ENCODE data around the gene GIPR. TPM values are rescaled to one million over a fixed set of nuclear protein-coding genes. Genes with fewer than 3 reads are reported as not detected.

The GIPR gene
- total and polyA plus RNA-seq, 2 of the 13 experiments (the other 11 are each of a cell fraction or from before 2014, with no cell fraction given): 0.15 to 1.2 TPM

- TF ChIP-seq ZNF513 (CRISPR knock-in tag; conservative IDR thresholded peaks at IDR 0.05): no peak
- no peak for TF ChIP-seq ARNT (IDR thresholded peaks at IDR 0.05)
- no peak for TF ChIP-seq ZMAT3 (CRISPR knock-in tag; conservative IDR thresholded peaks at IDR 0.05)
- no peak for TF ChIP-seq KLF12 (CRISPR knock-in tag; IDR thresholded peaks at IDR 0.05; ENCODE audit: borderline replicate concordance)
- TF ChIP-seq ZNF572 (CRISPR knock-in tag; IDR thresholded peaks at IDR 0.05): no peak
- peak; percentile 73; the same call in 1 of the 2 replicates for TF ChIP-seq ZC3H13 (CRISPR knock-in tag; IDR thresholded peaks at IDR 0.05)
- peak; percentile 63; the same call in 1 of the 2 replicates for TF ChIP-seq ZNF510 (CRISPR knock-in tag; IDR thresholded peaks at IDR 0.05; ENCODE audit: low read depth)
- no peak for TF ChIP-seq ATRX (CRISPR knock-in tag; IDR thresholded peaks at IDR 0.05; ENCODE audit: borderline replicate concordance)
- TF ChIP-seq POGZ (CRISPR knock-in tag; IDR thresholded peaks at IDR 0.05): peak; percentile 37; the same call in 1 of the 2 replicates
- TF ChIP-seq CC2D1A (CRISPR knock-in tag; IDR thresholded peaks at IDR 0.05): no peak
- peak; percentile 71; the same call in 1 of the 2 replicates for TF ChIP-seq KDM2A (CRISPR knock-in tag; IDR thresholded peaks at IDR 0.05; ENCODE audit: borderline replicate concordance, low read depth)
- TF ChIP-seq ZNF629 (CRISPR knock-in tag; conservative IDR thresholded peaks at IDR 0.05): no peak
- TF ChIP-seq ZNF232 (CRISPR knock-in tag; IDR thresholded peaks at IDR 0.05; ENCODE audit: borderline replicate concordance): no peak
- no peak for TF ChIP-seq CBX2 (IDR thresholded peaks at IDR 0.05; ENCODE audit: low read depth, low read length)
- no peak for TF ChIP-seq CBX2 (CRISPR knock-in tag; IDR thresholded peaks at IDR 0.05; ENCODE audit: low read depth)
These were observed 62.6 kb downstream of the GIPR start, which contains the start of gene FBXO46 (continued) for GRCh38 chr19:45730368-45731288.

MicroRNA genes within 50 kb of the gene (microRNA counts, 767-probe panel; counts per million panel counts)
- not detected for microRNA hsa-miR-330-3p
- microRNA hsa-miR-330-5p: not detected
- microRNA hsa-miR-642a-5p: not detected
- microRNA hsa-miR-642b-3p: not detected

Small RNAs within 50 kb of the gene (microRNA-seq; reads per million reads assigned to microRNA genes)
- gene MIR330 (113 reads per million, percentile 74 among the genes with 10 or more reads in this experiment), gene MIR642A (not detected), gene MIR642B (not detected)

Small RNAs within 50 kb of the gene (small RNA-seq; reads per million reads assigned to genes)
- 0.51 to 41.6 (median 5.5) reads per million in 3 experiments for gene MIR642A (ENCODE audit: insufficient read depth in 2 of 3, insufficient read length in 3 of 3, low read depth in 2 of 3, low replicate concordance in 1 of 3)
- gene RN7SL836P (ENCODE audit: insufficient read depth in 2 of 3, insufficient read length in 3 of 3, low read depth in 2 of 3, low replicate concordance in 1 of 3): 0 reads per million in 3 experiments

Other genes with a start within 250 kb of the GIPR start
- gene ERCC1, start 244.3 kb upstream of the GIPR start, total RNA-seq (2016; rRNA removed; fragmentation: Illumina TruSeq; extraction: Trizol): 39.3 and 40.0 TPM in 2 replicates
- 66.4 and 76.6 TPM in 2 replicates for gene ERCC1, start 244.3 kb upstream of the GIPR start, polyA plus RNA-seq (2011; rRNA removed)
- 0.21 and 6.0 TPM in 2 replicates for gene FOSB, start 200.2 kb upstream of the GIPR start, total RNA-seq (2016; rRNA removed; fragmentation: Illumina TruSeq; extraction: Trizol)
- gene FOSB, start 200.2 kb upstream of the GIPR start, polyA plus RNA-seq (2011; rRNA removed): 2.8 TPM in 2 replicates
- gene RTN2, start 171.2 kb upstream of the GIPR start, total RNA-seq (2016; rRNA removed; fragmentation: Illumina TruSeq; extraction: Trizol): 2.1 and 2.9 TPM in 2 replicates
- gene RTN2, start 171.2 kb upstream of the GIPR start, polyA plus RNA-seq (2011; rRNA removed): 17.1 and 18.0 TPM in 2 replicates
- gene PPM1N, start 169.8 kb upstream of the GIPR start, total RNA-seq (2016; rRNA removed; fragmentation: Illumina TruSeq; extraction: Trizol): 0.31 and 0.67 TPM in 2 replicates
- gene PPM1N, start 169.8 kb upstream of the GIPR start, polyA plus RNA-seq (2011; rRNA removed): 1.3 and 1.8 TPM in 2 replicates
- gene VASP, start 160.7 kb upstream of the GIPR start, total RNA-seq (2016; rRNA removed; fragmentation: Illumina TruSeq; extraction: Trizol): 64.6 and 67.1 TPM in 2 replicates
- 41.8 and 49.1 TPM in 2 replicates for gene VASP, start 160.7 kb upstream of the GIPR start, polyA plus RNA-seq (2011; rRNA removed)
- gene OPA3, start 83.4 kb upstream of the GIPR start, total RNA-seq (2016; rRNA removed; fragmentation: Illumina TruSeq; extraction: Trizol): 7.8 and 8.3 TPM in 2 replicates
- 16.6 and 17.7 TPM in 2 replicates for gene OPA3, start 83.4 kb upstream of the GIPR start, polyA plus RNA-seq (2011; rRNA removed)
- gene GPR4, start 66.0 kb upstream of the GIPR start, total RNA-seq (2016; rRNA removed; fragmentation: Illumina TruSeq; extraction: Trizol): not detected in 2 replicates
- gene GPR4, start 66.0 kb upstream of the GIPR start, polyA plus RNA-seq (2011; rRNA removed): 0.15 TPM in 1 of 2 replicates, not detected in the other
- gene EML2, start 28.8 kb upstream of the GIPR start, total RNA-seq (2016; rRNA removed; fragmentation: Illumina TruSeq; extraction: Trizol): 7.3 and 7.6 TPM in 2 replicates
- 12.9 and 16.6 TPM in 2 replicates for gene EML2, start 28.8 kb upstream of the GIPR start, polyA plus RNA-seq (2011; rRNA removed)
- gene SNRPD2, start 23.7 kb downstream of the GIPR start, total RNA-seq (2016; rRNA removed; fragmentation: Illumina TruSeq; extraction: Trizol): 485 and 593 TPM in 2 replicates
- 284 and 299 TPM in 2 replicates for gene SNRPD2, start 23.7 kb downstream of the GIPR start, polyA plus RNA-seq (2011; rRNA removed)
- gene QPCTL, start 24.4 kb downstream of the GIPR start, total RNA-seq (2016; rRNA removed; fragmentation: Illumina TruSeq; extraction: Trizol): 6.8 and 16.0 TPM in 2 replicates
- 19.1 and 24.8 TPM in 2 replicates for gene QPCTL, start 24.4 kb downstream of the GIPR start, polyA plus RNA-seq (2011; rRNA removed)
- 4.7 and 6.2 TPM in 2 replicates for gene FBXO46, start 62.7 kb downstream of the GIPR start, total RNA-seq (2016; rRNA removed; fragmentation: Illumina TruSeq; extraction: Trizol)
- gene FBXO46, start 62.7 kb downstream of the GIPR start, polyA plus RNA-seq (2011; rRNA removed): 6.4 TPM in 2 replicates
- gene MEIOSIN, start 65.2 kb downstream of the GIPR start, total RNA-seq (2016; rRNA removed; fragmentation: Illumina TruSeq; extraction: Trizol): not detected in 2 replicates
- not detected in 2 replicates for gene MEIOSIN, start 65.2 kb downstream of the GIPR start, polyA plus RNA-seq (2011; rRNA removed)
- 8.2 and 10.5 TPM in 2 replicates for gene SIX5, start 101.0 kb downstream of the GIPR start, total RNA-seq (2016; rRNA removed; fragmentation: Illumina TruSeq; extraction: Trizol)
- gene SIX5, start 101.0 kb downstream of the GIPR start, polyA plus RNA-seq (2011; rRNA removed): 7.7 and 8.8 TPM in 2 replicates
- 1.7 and 5.3 TPM in 2 replicates for gene DMPK, start 114.3 kb downstream of the GIPR start, total RNA-seq (2016; rRNA removed; fragmentation: Illumina TruSeq; extraction: Trizol)
- gene DMPK, start 114.3 kb downstream of the GIPR start, polyA plus RNA-seq (2011; rRNA removed): 8.8 and 12.5 TPM in 2 replicates
- 11.0 and 14.9 TPM in 2 replicates for gene DMWD, start 124.6 kb downstream of the GIPR start, total RNA-seq (2016; rRNA removed; fragmentation: Illumina TruSeq; extraction: Trizol)
- 10.3 and 12.4 TPM in 2 replicates for gene DMWD, start 124.6 kb downstream of the GIPR start, polyA plus RNA-seq (2011; rRNA removed)
- gene RSPH6A, start 147.1 kb downstream of the GIPR start, total RNA-seq (2016; rRNA removed; fragmentation: Illumina TruSeq; extraction: Trizol): 0.07 TPM in 1 of 2 replicates, not detected in the other
- gene RSPH6A, start 147.1 kb downstream of the GIPR start, polyA plus RNA-seq (2011; rRNA removed): 0.03 TPM in 1 of 2 replicates, not detected in the other
- gene SYMPK, start 194.9 kb downstream of the GIPR start, total RNA-seq (2016; rRNA removed; fragmentation: Illumina TruSeq; extraction: Trizol): 19.9 and 21.9 TPM in 2 replicates
- 55.7 and 67.8 TPM in 2 replicates for gene SYMPK, start 194.9 kb downstream of the GIPR start, polyA plus RNA-seq (2011; rRNA removed)
- 27.6 and 29.8 TPM in 2 replicates for gene FOXA3, start 196.1 kb downstream of the GIPR start, total RNA-seq (2016; rRNA removed; fragmentation: Illumina TruSeq; extraction: Trizol)
- 47.6 and 61.6 TPM in 2 replicates for gene FOXA3, start 196.1 kb downstream of the GIPR start, polyA plus RNA-seq (2011; rRNA removed)
- 9.7 and 14.3 TPM in 2 replicates for gene IRF2BP1, start 217.9 kb downstream of the GIPR start, total RNA-seq (2016; rRNA removed; fragmentation: Illumina TruSeq; extraction: Trizol)
- 4.3 and 6.1 TPM in 2 replicates for gene IRF2BP1, start 217.9 kb downstream of the GIPR start, polyA plus RNA-seq (2011; rRNA removed)
- gene MYPOP, start 234.4 kb downstream of the GIPR start, total RNA-seq (2016; rRNA removed; fragmentation: Illumina TruSeq; extraction: Trizol): 2.7 TPM in 2 replicates
- 2.2 and 2.3 TPM in 2 replicates for gene MYPOP, start 234.4 kb downstream of the GIPR start, polyA plus RNA-seq (2011; rRNA removed)
- not detected in 2 replicates for gene NANOS2, start 246.6 kb downstream of the GIPR start, total RNA-seq (2016; rRNA removed; fragmentation: Illumina TruSeq; extraction: Trizol)
- not detected in 2 replicates for gene NANOS2, start 246.6 kb downstream of the GIPR start, polyA plus RNA-seq (2011; rRNA removed)